H9 (cell line): ENCODE measurements around the gene SCIMP. TPM values are rescaled to one million over a fixed set of nuclear protein-coding genes. Genes with fewer than 3 reads are reported as not detected.

Source experiments
- DNase-seq: peaks from one replicate; pipeline ENCODE4 v3.0.0-alpha.2; 2017
- H2AFZ ChIP-seq: one replicate; pipeline ENCODE4 v1.6.1; 2013; ENCODE audit warnings: mild to moderate bottlenecking, low read length, control low read depth, moderate library complexity
- H2AK5ac ChIP-seq: 2 replicates; pipeline ENCODE4 v1.6.1; 2013; ENCODE audit warnings: low read length, control low read depth, mixed read lengths; ENCODE audit not compliant: insufficient read length
- H2BK120ac ChIP-seq: one replicate; pipeline ENCODE4 v1.6.1; 2013; ENCODE audit warnings: low read depth, mild to moderate bottlenecking, low read length, control low read depth, inconsistent platforms; ENCODE audit not compliant: poor library complexity, severe bottlenecking
- H2BK12ac ChIP-seq: 2 replicates; pipeline ENCODE4 v1.6.1; 2013; ENCODE audit warnings: low read length, control low read depth, mixed read lengths, low read depth; ENCODE audit not compliant: insufficient read length
- H2BK15ac ChIP-seq: 2 replicates; pipeline ENCODE4 v1.6.1; 2013; ENCODE audit warnings: low read depth, low read length, control low read depth
- H2BK20ac ChIP-seq: one replicate; pipeline ENCODE4 v1.6.1; 2013; ENCODE audit warnings: low read depth, mild to moderate bottlenecking, low read length, control low read depth, inconsistent platforms; ENCODE audit not compliant: poor library complexity, severe bottlenecking
- H2BK5ac ChIP-seq: 2 replicates; pipeline ENCODE4 v1.6.1; 2013; ENCODE audit warnings: low read length, control low read depth, mixed read lengths; ENCODE audit not compliant: insufficient read length
- H3K14ac ChIP-seq: 2 replicates; pipeline ENCODE4 v1.6.1; 2013; ENCODE audit warnings: low read length, control low read depth; ENCODE audit not compliant: insufficient read depth
- H3K18ac ChIP-seq: 2 replicates; pipeline ENCODE4 v1.6.1; 2013; ENCODE audit warnings: low read depth, mild to moderate bottlenecking, mixed read lengths, low read length, control low read depth; ENCODE audit not compliant: insufficient read length
- H3K23ac ChIP-seq: 2 replicates; pipeline ENCODE4 v1.6.1; 2013; ENCODE audit warnings: low read length, control low read depth, mixed read lengths, low read depth; ENCODE audit not compliant: insufficient read length
- H3K23me2 ChIP-seq: 2 replicates; pipeline ENCODE4 v1.6.1; 2013; ENCODE audit warnings: low read depth, mild to moderate bottlenecking, mixed read lengths, low read length, control low read depth; ENCODE audit not compliant: insufficient read length, poor library complexity, severe bottlenecking
- H3K27ac ChIP-seq: 2 replicates; pipeline ENCODE4 v1.5.1; 2013; ENCODE audit warnings: low read length, control low read depth, mixed read lengths, low read depth; ENCODE audit not compliant: insufficient read length
- H3K27me3 ChIP-seq: 2 replicates; pipeline ENCODE4 v1.6.1; 2013; ENCODE audit warnings: low read length, control low read depth, inconsistent platforms; ENCODE audit not compliant: insufficient read depth
- H3K4ac ChIP-seq: 2 replicates; pipeline ENCODE4 v1.6.1; 2013; ENCODE audit warnings: low read depth, mild to moderate bottlenecking, control low read depth, inconsistent platforms, low read length, moderate library complexity
- H3K4me1 ChIP-seq: 2 replicates; pipeline ENCODE4 v1.6.1; 2013; ENCODE audit warnings: low read length, control low read depth, inconsistent platforms; ENCODE audit not compliant: insufficient read depth
- H3K4me2 ChIP-seq: 2 replicates; pipeline ENCODE4 v1.6.1; 2013; ENCODE audit warnings: low read length, control low read depth, mixed read lengths; ENCODE audit not compliant: insufficient read length, insufficient read depth
- H3K56ac ChIP-seq: 2 replicates; pipeline ENCODE4 v1.6.1; 2013; ENCODE audit warnings: low read depth, mild to moderate bottlenecking, mixed read lengths, low read length, control low read depth; ENCODE audit not compliant: insufficient read length
- H3K79me1 ChIP-seq: 2 replicates; pipeline ENCODE4 v1.6.1; 2013; ENCODE audit warnings: low read depth, mild to moderate bottlenecking, moderate library complexity, low read length, control low read depth, inconsistent platforms; ENCODE audit not compliant: insufficient read depth, poor library complexity, severe bottlenecking
- H3K79me2 ChIP-seq: 2 replicates; pipeline ENCODE4 v1.6.1; 2013; ENCODE audit warnings: low read length, control low read depth, inconsistent platforms; ENCODE audit not compliant: insufficient read depth
- H3K9ac ChIP-seq: 2 replicates; pipeline ENCODE4 v1.6.1; 2013; ENCODE audit warnings: low read length, control low read depth, mixed read lengths; ENCODE audit not compliant: insufficient read length; ENCODE audit errors: extremely low read depth
- H3K9me3 ChIP-seq: one replicate; pipeline ENCODE4 v1.6.1; 2013; ENCODE audit warnings: low read depth, low read length, inconsistent platforms; ENCODE audit not compliant: control insufficient read depth
- H3T11ph ChIP-seq: one replicate; pipeline ENCODE4 v1.6.1; 2013; ENCODE audit warnings: mild to moderate bottlenecking, low read length, control low read depth, inconsistent platforms
- H4K20me1 ChIP-seq: one replicate; pipeline ENCODE4 v1.6.1; 2013; ENCODE audit not compliant: control insufficient read depth, insufficient read length, insufficient read depth
- H4K5ac ChIP-seq: 2 replicates; pipeline ENCODE4 v1.6.1; 2013; ENCODE audit warnings: low read depth, mild to moderate bottlenecking, mixed read lengths, low read length, control low read depth; ENCODE audit not compliant: insufficient read length
- H4K8ac ChIP-seq: replicated peaks from 2 replicates; pipeline ENCODE4 v1.6.1; 2013; ENCODE audit warnings: low read length, control low read depth, mixed read lengths, low read depth; ENCODE audit not compliant: insufficient read length
- H4K91ac ChIP-seq: 2 replicates; pipeline ENCODE4 v1.6.1; 2013; ENCODE audit warnings: low read depth, mild to moderate bottlenecking, moderate library complexity, mixed read lengths, low read length, control low read depth; ENCODE audit not compliant: insufficient read length
- H3K27ac Mint-ChIP-seq, 3 experiments: 2 replicates in 2 of 3; 3 replicates in 1 of 3; pipeline ENCODE4 v1.8.0; 2020 to 2021; ENCODE audit warnings: mixed read lengths in 3 of 3, mild to moderate bottlenecking in 1 of 3, moderate library complexity in 1 of 3
- H3K27me3 Mint-ChIP-seq: 2 replicates; pipeline ENCODE4 v1.8.0; 2021; ENCODE audit warnings: low read depth, mild to moderate bottlenecking, moderate library complexity, mixed read lengths
- H3K36me3 Mint-ChIP-seq, 3 experiments: 2 replicates in 2 of 3; 3 replicates in 1 of 3; pipeline ENCODE4 v1.8.0; 2020 to 2021; ENCODE audit warnings: low read depth in 3 of 3, mixed read lengths in 3 of 3; ENCODE audit not compliant: insufficient read depth in 1 of 3
- H3K4me1 Mint-ChIP-seq, 2 experiments: 2 replicates each; pipeline ENCODE4 v1.8.0; 2020; ENCODE audit warnings: mixed read lengths in 2 of 2
- H3K4me3 Mint-ChIP-seq, 2 experiments: 2 replicates in 1 of 2; 3 replicates in 1 of 2; pipeline ENCODE4 v1.8.0; 2020 to 2021; ENCODE audit warnings: mild to moderate bottlenecking in 2 of 2, mixed read lengths in 2 of 2, moderate library complexity in 1 of 2
- H3K9me3 Mint-ChIP-seq, 2 experiments: 2 replicates in 1 of 2; 3 replicates in 1 of 2; pipeline ENCODE4 v1.8.0; 2020; ENCODE audit warnings: mild to moderate bottlenecking in 2 of 2, mixed read lengths in 2 of 2, moderate library complexity in 1 of 2
- CTCF ChIP-seq: fragments of 200-600 bp; sonication (generic); conservative IDR thresholded peaks from 3 replicates; pipeline ENCODE4 v1.8.0; 2021; ENCODE audit warnings: antibody characterized with exemption, mild to moderate bottlenecking
- whole genome bisulfite sequencing: extraction: QIAGEN DNeasy Blood & Tissue Kit; methylation state at CpG from one replicate; pipeline ENCODE4 v1.1.7; 2013; ENCODE audit warnings: missing lambda C conversion rate, low lambda C conversion rate, mixed read lengths; ENCODE audit not compliant: insufficient read length; ENCODE audit errors: extremely low coverage; 5-methylcytosine and 5-hydroxymethylcytosine counted together
- total RNA-seq: library from RNA; stranded (reverse); gene quantifications from 2 replicates; pipeline ENCODE4 v1.2.1, GENCODE V29; 2021

SCIMP gene
- total RNA-seq, 1 experiment from 2014 or later: not detected

GRCh38 chr17:5282642-5283217 lies 48.1 kb upstream of the SCIMP start:
- no peak overlapping the region for H2BK20ac ChIP-seq
- no peak overlapping the region for H2BK5ac ChIP-seq
- Mint-ChIP-seq H3K36me3 (peaks cover 0 to 5% (median 0%) of the 10 kb centered on the region in 3 experiments; a peak in 4 of 7 replicates), H3K9me3 (no peaks in the 10 kb centered on the region), H3K4me3 (peak overlapping the region; percentile 87 to 92), H3K27ac (peak overlapping the region in 2 of 3 experiments; percentile 90 to 93; a peak in 3 of 7 replicates), H3K4me1 (peaks cover 28 to 31% of the 10 kb centered on the region in 2 experiments), H3K27me3 (peaks cover 2% of the 10 kb centered on the region)
- no peak overlapping the region for H2BK15ac ChIP-seq
- H2BK12ac ChIP-seq: no peak overlapping the region
- H3K18ac ChIP-seq: no peak overlapping the region
- H3K27me3 ChIP-seq: no peaks in the 10 kb centered on the region
- no peak overlapping the region for H4K91ac ChIP-seq
- H2BK120ac ChIP-seq: no peak overlapping the region
- H3K56ac ChIP-seq: no peak overlapping the region
- H2AK5ac ChIP-seq: no peak overlapping the region
- no peak overlapping the region for H2AFZ ChIP-seq
- no peak overlapping the region for H3K27ac ChIP-seq
- no CpG with 5 or more reads among the region's 34 CpGs for WGBS
- H3K79me1 ChIP-seq: no peaks in the 10 kb centered on the region
- peak overlapping the region; percentile 42 for H3K9ac ChIP-seq
- no peaks in the 10 kb centered on the region for H3K9me3 ChIP-seq
- H4K20me1 ChIP-seq: no peaks in the 10 kb centered on the region
- H3K23me2 ChIP-seq: peaks cover 7% of the 10 kb centered on the region
- peaks cover 3% of the 10 kb centered on the region; the same call in 1 of the 2 replicates for H3K4me1 ChIP-seq
- no peak overlapping the region for H4K5ac ChIP-seq
- no peak overlapping the region for H4K8ac ChIP-seq
- peak overlapping the region; percentile 86; the same call in 1 of the 2 replicates for H3K14ac ChIP-seq
- no peak overlapping the region for H3K23ac ChIP-seq
- H3K4me2 ChIP-seq: peak overlapping the region; percentile 82
- H3K4ac ChIP-seq: no peak overlapping the region
- no peak for DNase-seq
- peaks cover 24% of the 10 kb centered on the region; the same call in 1 of the 2 replicates for H3K79me2 ChIP-seq
- TF ChIP-seq CTCF: no peak
- H3T11ph ChIP-seq: no peak overlapping the region
